ENCODE measurements around the gene AKR7A2. TPM values are rescaled to one million over a fixed set of nuclear protein-coding genes. Genes with fewer than 3 reads are reported as not detected.

Gene AKR7A2
- total RNA-seq, 2 experiments from 2014 or later = 42.9 to 43.4 TPM

- TF ChIP-seq CTCF (IDR thresholded peaks at IDR 0.05) = no peak
- Mint-ChIP-seq H3K27ac (no peak overlapping the region), H3K27me3 (no peaks in the 10 kb centered on the region), H3K36me3 (ENCODE audit: low read depth) (no peaks in the 10 kb centered on the region), H3K4me1 (ENCODE audit: low read depth) (no peaks in the 10 kb centered on the region), H3K9me3 (no peaks in the 10 kb centered on the region), H3K4me3 (no peak overlapping the region)
- ATAC-seq (no peak), DNase-seq (no peak)
- CTCF ChIA-PET = no interaction called here
- intact Hi-C loops (cut with micrococcal nuclease) = no loop called here
- POLR2A ChIA-PET = no interaction called here
Measured at GRCh38 chr1:19324665-19324990, 12.7 kb upstream of the AKR7A2 start.

- ATAC-seq (no peak), DNase-seq (no peak)
- Mint-ChIP-seq H3K27ac (no peak overlapping the region), H3K36me3 (ENCODE audit: low read depth) (no peaks in the 10 kb centered on the region), H3K4me1 (ENCODE audit: low read depth) (no peaks in the 10 kb centered on the region), H3K9me3 (no peaks in the 10 kb centered on the region), H3K4me3 (no peak overlapping the region), H3K27me3 (no peaks in the 10 kb centered on the region)
- intact Hi-C loops (cut with micrococcal nuclease) = no loop called here
- no peak for TF ChIP-seq CTCF (IDR thresholded peaks at IDR 0.05)
- CTCF ChIA-PET = no interaction called here
- POLR2A ChIA-PET = interaction anchor here (2.5 kb wide), 1 partner anchor 12 kb away, joined by 8 read pairs; the partner anchor contains the start of genes AKR7A2 and SLC66A1
Measured at GRCh38 chr1:19323987-19324664, 12.2 kb upstream of the AKR7A2 start.

GRCh38 chr1:19322481-19322880 is 10.5 kb upstream of the AKR7A2 start:
- TF ChIP-seq CTCF (IDR thresholded peaks at IDR 0.05) = no peak
- ChIA-PET POLR2A (interaction anchor here (2.5 kb wide), 1 partner anchor 10 kb away, joined by 8 read pairs; the partner anchor contains the start of genes AKR7A2 and SLC66A1), CTCF (interaction anchor here (1.5 to 1.6 kb wide), 2 partner anchors 22 to 339 kb away, joined by 3 to 4 read pairs; no protein-coding TSS in a partner anchor)
- Mint-ChIP-seq H3K36me3 (ENCODE audit: low read depth) (no peaks in the 10 kb centered on the region), H3K4me1 (ENCODE audit: low read depth) (no peaks in the 10 kb centered on the region), H3K9me3 (no peaks in the 10 kb centered on the region), H3K4me3 (no peak overlapping the region), H3K27ac (no peak overlapping the region), H3K27me3 (no peaks in the 10 kb centered on the region)
- intact Hi-C loops (cut with micrococcal nuclease) = no loop called here
- DNase-seq (no peak), ATAC-seq (no peak)

GRCh38 chr1:19321071-19321470 is 9.1 kb upstream of the AKR7A2 start:
- Mint-ChIP-seq H3K27me3 (no peaks in the 10 kb centered on the region), H3K4me3 (no peak overlapping the region), H3K36me3 (ENCODE audit: low read depth) (no peaks in the 10 kb centered on the region), H3K4me1 (ENCODE audit: low read depth) (peaks cover under 1% of the 10 kb centered on the region), H3K27ac (no peak overlapping the region), H3K9me3 (no peaks in the 10 kb centered on the region)
- no peak for DNase-seq
- ATAC-seq = no peak
- intact Hi-C loops (cut with micrococcal nuclease) = no loop called here
- ChIA-PET CTCF (interaction anchor here (1.6 kb wide), 1 partner anchor 23 kb away, joined by 3 read pairs; no protein-coding TSS in a partner anchor), POLR2A (interaction anchor here (0.6 kb wide), 1 partner anchor 9 kb away, joined by 3 read pairs; no protein-coding TSS in a partner anchor)
- no peak for TF ChIP-seq CTCF (IDR thresholded peaks at IDR 0.05)

- peaks cover 8% of the 10 kb centered on the region for H3K4me1 Mint-ChIP-seq (ENCODE audit: low read depth)
- no peaks in the 10 kb centered on the region for H3K27me3 Mint-ChIP-seq
- TF ChIP-seq CTCF (IDR thresholded peaks at IDR 0.05) = no peak
- H3K9me3 Mint-ChIP-seq = no peaks in the 10 kb centered on the region
- intact Hi-C loops (cut with micrococcal nuclease) = no loop called here
- H3K4me3 Mint-ChIP-seq = no peak overlapping the region
- ChIA-PET POLR2A (interaction anchor here (1.4 kb wide), 1 partner anchor 68 kb away, joined by 3 read pairs; the partner anchor contains the start of genes EMC1 and MRTO4), CTCF (no interaction called here)
- no peaks in the 10 kb centered on the region for H3K36me3 Mint-ChIP-seq (ENCODE audit: low read depth)
- no peak for ATAC-seq
- no peak overlapping the region for H3K27ac Mint-ChIP-seq
- DNase-seq = no peak
Measured at GRCh38 chr1:19319196-19319595, 7.3 kb upstream of the AKR7A2 start.

Measured in activated CD8-positive, alpha-beta T cell treated with anti-CD3 and anti-CD28 coated beads for 36 hours (primary cell).